ENCODE results near the gene ALCAM.

ALCAM gene

DNA sequence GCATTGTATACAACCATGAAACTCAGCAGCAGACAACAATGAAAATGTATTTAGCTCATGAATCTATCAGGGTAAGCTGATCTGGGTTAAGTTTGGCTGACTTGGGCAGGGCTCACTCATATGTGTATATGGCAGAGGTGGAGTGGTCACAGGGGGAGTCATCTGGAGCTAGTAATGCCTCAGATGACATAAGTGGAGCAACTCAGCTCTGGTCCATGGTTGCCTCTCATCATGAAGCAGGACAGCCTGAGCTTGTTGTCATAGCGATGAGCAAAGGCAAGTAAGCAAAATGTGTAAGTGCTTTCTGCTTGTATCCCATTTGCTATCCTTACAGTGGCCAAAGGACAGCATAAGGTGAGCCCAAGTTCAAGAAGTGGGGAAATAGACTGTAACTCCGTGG, 64.5 kb downstream of the ALCAM start:
- DNase-seq = no peak

DNA sequence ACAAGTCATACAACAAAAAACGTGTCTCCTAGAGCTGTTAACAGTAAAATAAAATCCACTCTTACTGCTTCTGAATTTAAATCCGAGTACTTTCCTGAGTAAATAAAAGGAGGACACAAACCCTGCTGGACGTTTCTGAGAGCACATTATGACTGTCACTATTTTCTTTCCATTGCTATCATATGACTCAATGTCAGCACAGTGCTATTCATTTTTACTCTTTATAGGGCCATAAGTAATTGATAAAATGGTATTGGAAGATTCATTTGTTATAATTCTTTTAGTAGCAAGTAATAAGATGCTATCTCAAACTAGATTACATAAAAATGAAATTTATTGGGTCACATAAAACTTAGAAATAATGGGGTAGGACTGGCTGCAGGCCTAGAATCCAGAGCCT, 68.6 kb downstream of the ALCAM start:
- no peak for DNase-seq

DNA sequence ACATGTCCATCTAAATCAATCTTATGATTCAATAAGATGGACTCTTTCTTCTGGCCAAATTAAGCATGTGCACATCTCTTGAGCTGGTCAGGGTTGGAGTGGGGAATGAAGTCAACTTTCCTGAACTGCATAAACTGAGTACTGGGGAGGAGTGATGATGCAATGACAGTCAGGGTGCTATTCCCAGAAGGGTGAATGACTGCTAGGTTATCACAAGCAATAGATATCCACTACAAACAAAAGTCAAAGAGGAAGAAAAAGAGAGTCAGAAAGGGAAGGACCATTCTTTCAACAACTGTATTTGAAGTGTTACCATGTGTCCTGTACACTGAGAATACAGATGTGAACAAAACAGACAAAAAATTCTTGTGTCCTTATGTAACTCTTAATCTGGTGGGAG, 70.0 kb downstream of the ALCAM start:
- no peak for DNase-seq

DNA sequence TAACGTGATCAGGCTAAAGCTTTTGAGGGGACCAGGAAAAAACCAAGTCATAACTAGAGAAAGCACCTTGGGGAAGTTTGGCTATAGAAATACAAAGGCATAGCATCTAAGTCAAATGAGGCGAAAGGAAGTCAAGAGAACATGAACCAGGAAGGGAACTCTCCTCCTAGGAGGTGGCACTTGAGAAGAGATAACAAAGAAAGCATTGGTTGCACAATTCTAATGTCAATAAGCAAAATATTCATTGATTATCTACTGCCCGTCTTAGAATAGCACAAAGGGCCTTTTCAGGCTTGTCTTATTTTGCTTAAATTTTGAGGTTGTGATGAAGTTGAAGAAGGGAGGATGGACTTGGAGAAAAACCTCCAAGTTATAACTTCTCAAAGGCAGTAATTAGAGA, 73.4 kb downstream of the ALCAM start:
- DNase-seq = no peak

DNA sequence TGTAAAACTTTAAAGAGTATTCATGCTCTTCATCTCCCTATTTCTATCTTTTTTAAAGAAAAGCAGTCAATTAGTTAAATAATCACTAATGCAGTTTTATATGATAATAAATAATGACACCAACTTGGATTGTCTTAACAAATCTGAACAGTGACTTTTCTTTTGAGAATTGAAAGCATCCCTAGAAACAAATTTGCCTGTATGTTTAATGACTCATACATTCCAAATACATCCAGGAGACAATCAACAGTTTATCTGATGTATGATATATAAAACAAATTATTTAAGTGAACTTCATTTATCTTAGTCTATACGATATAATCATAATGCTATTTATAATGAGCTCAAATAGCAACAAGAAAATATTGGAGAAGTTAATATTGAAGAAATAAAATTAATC, 78.0 kb downstream of the ALCAM start:
- DNase-seq = no peak

DNA sequence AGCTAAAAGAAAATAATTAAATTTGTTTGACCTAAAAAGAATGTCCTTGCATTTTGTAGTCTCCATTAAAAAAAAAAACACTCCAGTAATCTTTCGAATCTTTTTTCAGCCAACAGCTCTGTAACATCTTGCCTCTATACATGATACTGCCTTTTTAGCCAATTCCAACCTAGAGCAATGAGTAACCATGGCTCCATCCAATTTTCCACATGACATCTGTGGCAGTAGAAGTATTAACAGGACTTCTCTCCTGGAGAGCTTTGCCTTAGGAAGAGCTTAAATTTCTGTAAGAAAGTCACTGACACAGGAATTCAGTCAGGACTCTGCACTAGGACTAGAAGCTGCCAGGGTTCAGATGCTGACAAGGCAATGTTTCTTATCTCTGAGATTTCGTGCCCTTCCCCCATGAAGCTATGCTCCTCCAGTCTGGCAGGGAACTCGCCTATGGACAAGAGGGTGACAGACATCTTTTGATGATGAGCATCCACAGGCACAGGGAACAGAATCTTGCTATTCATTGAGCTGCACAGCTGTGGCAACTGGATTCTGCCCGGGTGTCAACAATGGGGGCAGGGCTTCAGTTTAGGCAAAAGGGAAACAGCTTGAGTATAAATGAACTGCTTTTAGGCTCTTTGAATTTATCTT, 81.8 kb downstream of the ALCAM start:
- no peak for DNase-seq

DNA sequence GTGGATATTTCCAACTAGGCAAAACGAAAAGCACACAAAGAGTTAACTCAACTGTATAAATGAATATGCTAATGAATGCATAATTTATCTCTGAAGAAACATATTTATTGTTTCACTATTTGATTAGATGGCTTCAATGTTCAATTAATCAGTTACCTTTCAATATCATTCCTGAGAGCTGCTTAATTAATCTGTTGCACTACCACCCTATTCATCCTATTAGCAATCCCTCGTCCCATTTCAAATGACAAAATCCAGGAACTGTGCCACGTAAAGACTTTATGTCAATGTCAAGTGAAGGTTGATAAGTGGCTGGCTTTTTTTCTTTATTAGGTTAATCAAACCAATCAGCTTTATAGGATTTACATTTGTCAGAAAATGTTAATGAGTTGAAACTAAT, 82.7 kb downstream of the ALCAM start:
- DNase-seq = no peak

DNA sequence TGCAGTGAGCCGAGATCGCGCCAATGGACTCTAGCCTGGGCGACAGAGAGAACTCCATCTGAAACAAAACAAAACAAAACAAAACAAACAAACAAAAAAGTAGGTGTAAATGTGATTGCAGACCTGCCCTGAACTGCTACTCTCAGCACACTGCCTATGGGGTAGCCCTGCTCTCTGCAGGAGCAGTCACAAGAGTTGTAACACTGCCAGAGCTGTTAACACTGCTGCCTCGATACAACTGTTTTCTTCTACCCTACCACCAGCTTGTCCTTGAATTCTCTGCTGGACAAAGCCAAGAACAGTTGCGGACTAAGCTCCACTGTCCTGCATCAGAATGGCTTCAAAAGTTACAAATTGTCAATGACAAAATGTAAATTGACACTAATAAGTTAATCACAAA, 89.3 kb downstream of the ALCAM start:
- no peak for DNase-seq

DNA sequence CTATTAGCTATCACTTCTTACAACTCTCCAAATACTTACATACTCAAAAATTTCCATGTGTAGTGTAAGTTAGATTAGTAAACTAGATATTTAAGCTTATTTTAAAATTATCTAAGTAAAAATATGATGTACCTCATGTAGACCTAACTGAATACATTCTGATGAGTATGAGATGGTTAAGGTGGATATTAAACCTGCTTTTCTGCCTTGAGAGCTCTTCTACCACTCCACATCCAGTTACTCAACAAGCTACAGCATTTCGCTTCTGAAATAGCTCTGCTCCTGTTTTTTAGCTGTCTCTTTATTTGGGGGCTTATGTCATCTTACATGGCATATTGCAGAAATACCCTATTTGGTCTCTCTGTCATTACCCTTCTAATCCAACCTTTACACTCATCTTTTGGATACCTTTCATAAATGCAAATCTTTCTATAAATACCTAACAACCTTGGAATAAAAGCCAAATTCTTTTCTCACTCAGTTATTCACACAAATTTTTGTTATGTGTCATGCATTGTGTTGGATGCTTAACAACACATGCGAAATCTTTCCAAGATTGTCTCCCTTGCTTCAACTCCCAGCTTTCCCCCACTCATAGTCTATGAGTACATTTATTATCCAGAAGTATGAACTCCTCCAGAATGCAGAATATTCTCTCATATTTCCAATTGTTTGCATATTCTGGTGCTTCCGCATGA, 92.0 kb downstream of the ALCAM start:
- DNase-seq = no peak

DNA sequence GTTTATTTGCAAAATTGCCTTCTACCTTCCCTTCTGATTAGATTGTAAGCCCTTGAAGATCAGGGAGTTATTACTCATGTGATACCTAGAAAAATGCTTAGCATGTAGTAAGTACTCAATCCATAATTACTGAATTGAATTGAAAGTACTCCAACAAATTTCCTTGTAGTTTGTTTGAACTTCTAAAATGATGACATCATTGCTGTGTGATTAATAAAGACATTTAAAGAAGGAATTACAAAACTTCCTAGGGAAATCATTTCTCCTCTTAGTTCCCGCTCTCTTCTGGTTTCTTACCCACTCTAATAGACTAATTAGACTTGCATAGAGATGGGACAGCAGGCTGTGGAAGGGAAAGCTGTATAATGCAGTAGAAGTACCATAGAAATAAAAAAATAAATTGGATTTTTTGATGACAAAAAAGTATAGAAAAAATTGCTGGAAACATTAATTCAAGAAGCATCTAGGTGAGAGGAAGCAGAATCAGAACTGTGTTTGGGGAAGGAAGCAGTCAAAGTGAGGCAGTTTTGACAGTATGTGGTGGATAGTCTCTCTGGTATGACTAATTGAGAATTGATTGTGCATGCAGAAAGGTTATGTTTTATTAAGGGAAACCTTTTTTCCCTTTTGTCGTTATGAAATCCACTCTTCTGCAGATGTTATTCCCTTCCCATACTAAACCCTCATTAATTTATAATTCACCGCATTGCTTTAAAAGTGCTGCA, 93.0 kb downstream of the ALCAM start:
- no peak for DNase-seq

DNA sequence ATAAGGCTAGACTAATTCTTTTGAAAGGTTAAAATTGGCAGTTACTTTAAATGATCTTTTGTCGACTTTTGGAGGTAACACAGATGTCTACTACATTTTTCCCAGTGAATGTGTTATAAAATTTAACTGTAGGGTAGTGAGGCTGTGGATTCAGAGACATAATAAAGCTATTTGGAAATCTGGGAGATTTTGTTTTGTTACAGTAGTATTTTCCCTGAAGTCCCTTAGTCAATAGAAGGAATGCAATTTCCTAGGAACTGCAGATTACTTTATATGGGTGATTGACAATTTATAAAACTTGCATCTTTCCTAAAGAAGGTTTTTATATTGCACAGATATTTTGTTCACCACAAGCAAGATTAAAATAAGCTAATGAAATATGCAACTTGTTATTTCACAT, 96.9 kb downstream of the ALCAM start:
- no peak for DNase-seq

DNA sequence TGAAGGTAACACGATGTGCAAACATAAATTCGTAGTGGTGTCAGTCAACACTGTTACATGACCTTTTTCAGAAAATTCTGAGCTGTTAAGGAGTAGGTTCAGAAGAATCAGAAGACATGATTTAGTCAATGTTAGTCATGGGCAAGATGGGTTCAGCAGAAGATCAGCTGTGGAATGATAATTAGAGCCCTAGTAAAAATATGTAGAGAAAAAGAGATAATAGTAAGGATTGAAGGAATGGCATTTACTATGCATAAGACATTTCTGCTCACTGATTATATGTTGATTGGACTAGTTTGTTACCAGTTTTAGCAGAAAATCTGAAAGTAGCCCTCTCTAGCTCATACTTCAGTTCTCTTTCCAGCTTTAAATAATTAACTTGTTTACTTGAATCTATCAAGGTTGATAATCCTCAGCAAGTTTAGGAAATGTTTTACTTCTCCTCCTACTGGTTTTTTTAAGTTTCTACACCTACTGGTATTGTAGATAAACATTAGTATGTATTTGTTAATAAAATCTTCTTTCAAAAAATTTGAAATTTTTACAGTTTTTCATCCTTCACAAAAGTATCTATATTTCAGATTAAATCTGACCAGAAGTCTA, 98.6 kb downstream of the ALCAM start:
- DNase-seq = no peak

DNA sequence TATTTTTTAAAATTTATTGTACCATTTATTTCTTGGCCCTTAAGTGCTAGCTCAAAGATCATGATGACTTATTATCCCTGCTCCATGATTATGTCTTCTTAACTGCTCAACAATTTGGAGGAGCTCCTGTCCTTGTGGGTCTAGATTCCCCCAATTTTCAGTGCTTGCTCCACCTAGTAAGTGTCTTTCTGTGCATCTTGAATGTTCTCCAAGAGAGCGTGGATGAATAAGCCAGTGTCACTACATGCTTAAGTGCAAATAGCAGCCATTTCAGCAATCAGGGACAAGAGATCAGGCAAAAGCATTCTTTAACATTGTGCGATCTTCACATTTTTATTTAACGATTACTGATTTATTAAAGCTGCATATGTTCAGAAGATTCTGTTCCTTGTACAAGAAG, 99.4 kb downstream of the ALCAM start:
- DNase-seq = no peak

DNA sequence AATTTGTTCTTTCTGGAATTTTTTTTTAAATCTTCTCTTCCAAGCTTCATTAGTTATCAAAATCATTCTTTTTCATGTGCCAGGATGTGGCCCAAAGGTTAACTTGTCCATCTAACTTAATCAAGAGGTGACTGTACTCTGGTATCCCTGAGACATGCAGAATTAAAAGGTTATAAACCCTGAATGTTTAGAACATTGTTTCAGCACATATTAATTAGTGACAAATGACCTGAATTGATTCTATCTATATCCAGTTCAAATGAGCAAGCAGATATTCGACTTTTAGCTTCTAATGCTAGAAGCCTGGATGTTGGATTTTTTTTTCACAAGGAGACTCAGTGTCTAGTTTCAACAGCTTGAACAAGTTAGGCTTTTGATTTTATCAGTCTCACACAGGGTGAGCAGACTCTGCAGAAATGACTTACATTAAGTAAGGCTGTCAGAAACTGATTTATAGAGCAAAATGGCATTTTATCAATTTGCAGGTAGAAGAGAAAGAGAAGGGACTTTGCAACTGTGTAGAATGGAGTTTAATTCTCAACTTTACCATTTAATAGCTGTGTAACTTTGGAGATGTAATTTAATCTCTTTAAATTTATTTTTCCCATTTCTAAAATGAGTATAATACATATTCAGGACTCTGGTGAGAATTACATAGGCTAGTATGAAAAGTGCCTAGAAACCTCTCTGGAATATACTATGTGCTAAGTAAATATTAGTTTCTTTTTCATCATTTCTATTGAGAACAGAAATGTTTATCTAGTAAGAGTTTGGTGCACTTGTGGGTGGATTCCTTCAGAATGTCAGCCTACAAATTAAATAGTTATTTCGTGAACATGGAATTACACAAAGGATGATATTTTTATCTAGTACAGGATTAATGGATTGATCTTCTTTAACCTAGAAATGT, 100.0 kb downstream of the ALCAM start:
- no peak for DNase-seq

DNA sequence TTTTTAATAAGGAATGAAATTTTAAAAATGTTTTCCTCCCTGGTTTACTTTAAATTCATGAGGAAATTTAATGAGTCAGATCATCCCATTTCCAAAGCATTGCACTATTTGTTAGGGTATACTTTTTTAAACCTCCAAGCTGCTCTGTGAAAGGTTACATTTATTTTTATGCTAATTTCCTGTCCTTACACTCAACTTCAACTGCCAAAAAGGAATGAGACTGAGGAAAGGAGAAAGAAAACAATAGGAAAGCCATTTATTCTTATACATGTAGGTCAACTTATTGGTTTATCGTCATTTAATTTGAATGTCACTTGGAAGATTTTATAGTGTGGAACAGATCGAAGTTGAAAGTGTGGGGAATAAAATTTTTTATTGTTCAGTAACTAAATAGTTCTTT, 104.1 kb downstream of the ALCAM start:
- no peak for DNase-seq

DNA sequence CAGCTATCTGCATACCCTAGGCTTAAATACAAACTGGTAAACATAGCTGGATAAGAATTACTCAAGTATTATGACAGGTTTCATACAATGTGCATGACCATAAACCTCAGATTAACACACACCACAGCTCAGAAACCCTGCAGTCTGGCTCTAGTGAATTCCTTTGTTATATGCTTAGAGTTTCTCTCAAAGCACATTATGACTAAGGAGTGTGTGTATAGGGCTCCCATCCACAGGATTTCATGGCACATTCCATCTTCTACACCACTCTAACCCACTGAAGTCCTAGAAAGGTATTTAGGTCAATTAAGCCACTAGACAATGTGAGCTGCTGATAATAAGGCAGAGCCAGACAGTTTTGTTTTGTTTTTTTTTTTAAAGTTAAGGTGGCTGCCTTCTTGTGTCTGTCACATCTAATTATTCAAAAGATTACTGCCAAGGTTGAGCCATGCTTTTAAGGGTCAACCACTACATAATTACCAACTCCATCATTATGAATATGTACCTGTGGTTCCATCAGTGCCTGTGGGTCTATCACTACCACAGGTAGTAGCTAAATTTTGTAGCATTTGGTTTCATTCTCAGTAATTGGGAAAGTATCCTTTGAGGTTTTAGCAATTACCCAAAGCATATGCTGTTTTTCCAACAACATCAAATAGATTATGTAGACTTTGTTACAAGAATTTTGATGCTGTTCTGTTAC, 107.0 kb downstream of the ALCAM start:
- DNase-seq = no peak

DNA sequence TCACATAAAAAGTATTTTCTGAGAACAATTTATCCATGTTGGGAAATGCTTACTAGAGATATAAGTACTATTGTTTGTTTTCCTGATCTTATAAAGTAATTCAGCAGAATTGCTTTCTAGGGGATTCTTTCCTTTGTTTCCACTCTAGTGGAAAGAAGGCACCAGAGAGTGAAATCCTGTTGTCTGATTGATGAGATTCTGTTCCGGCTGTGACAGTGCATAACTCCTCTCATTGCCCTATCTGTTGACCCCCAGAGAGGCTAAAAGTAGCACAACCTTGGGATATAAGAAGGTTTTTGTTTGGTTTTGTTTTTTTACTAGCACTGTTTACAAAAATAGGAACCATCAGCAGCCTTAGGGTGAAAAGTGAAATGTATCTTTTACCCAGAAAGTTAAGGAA, 114.1 kb downstream of the ALCAM start:
- DNase-seq = no peak

DNA sequence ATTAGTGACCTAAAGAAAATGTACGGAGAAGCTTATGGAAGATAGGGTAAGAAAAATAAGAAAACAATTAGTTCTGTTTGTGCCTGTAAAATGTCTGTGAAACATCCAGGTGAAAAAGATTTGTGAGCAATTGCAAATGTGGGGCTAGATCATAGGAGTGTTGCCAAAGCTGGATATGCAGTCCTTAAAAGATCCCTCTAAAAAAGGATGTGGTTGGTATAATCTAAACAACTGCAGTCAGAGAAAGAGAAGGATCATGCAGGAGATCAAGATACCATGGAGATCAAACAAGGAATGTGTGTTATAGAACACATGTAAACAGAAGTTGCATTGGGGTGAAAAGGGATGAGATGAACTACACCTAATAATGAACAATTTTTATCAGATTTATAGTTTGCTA, 116.8 kb downstream of the ALCAM start:
- DNase-seq = no peak

DNA sequence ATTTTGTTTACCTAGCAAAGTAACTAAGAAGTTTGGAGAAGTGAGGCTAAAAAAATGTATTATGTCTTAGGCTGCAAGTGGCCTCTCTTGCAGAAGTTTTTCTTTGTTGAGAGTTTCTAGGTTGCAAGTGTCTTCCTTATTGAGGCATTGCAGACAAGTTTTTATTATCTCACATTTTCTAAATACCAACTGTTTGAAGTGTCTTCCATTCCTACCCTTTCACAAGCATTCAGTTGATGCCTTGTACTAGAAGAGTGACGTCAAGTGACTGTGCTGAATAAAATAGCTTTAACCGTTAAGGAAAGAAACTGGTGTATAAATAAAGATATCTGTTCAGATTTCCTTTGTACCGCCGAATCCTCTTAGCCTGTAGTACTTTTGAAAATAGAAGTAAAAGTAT, 123.3 kb downstream of the ALCAM start:
- DNase-seq = no peak

DNA sequence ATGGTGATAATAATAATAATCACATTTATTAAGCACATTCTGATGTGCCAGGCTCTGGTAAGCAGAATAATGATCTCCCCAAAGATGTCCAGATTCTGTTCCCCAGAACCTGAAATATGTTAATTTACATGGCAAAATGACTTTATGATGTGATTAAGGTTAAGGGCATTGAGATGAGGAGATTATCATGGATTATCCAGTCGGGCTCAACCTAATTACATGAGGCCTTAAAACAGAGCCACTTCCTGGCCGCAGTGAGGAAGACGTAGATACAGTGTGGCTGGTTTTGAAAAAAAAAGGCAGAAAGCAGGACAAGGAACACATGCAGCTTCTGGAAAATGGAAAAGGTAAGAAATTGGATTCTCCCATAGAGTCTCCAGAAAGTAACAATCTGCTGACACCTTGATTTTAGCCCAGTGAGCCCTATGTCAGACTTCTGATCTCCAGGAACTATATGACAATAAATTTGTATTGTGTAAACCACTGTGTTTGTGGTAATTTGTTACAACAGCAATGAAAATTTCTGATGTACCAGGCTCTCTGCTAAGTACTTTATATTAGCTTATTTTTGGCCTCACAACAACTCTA, 126.7 kb downstream of the ALCAM start:
- DNase-seq = no peak

DNA sequence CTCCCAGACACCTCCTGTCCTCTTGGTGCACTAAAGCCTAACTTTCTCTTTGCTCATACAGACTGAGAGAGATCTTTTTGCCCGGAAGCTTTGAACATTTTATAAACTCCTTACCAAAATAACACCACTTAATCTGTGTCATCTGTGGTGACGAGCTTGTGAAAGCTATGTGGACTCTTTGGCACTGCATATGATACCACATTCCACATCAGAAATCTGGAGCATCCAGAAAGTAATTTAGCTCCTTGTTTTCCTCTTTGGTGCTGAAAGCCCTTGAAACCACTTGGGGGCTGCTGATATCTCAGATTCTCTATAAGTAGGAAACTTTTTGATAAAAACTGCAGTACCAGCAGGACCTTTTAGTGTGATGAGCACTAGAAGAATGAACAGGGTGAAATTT, 128.3 kb downstream of the ALCAM start:
- no peak for DNase-seq

DNA sequence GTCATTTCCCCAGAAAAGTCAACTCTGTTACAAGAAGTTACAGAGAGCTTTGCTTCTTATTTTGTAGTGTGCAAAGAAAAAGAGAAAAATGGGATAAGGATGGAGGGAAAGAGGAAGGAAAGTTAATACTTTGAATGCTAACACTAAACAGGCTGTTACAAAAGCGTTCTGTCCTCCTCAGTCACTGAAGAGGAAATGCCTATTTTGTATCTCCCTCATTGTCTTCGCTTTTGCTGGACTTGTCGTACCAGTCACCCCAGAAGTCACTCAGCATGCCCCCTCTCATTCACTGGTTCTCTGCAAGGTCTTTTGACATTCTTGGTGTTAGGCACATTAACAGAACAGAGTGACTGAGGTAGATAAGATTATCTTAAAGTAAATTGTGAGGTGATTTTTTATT, 129.6 kb downstream of the ALCAM start:
- no peak for DNase-seq

Data from activated CD8-positive, alpha-beta memory T cell treated with anti-CD3 and anti-CD28 coated beads, Interleukin-2, amount 50 U/mL, for 4 hours (primary cell).